Astrocyte (in vitro differentiated cells and primary cell): ENCODE results near the gene PPRC1.

Experiments
- CTCF ChIP-seq: IDR thresholded peaks from 2 replicates; pipeline ENCODE4 v1.5.1; 2011; ENCODE audit warnings: low read depth, mild to moderate bottlenecking, inconsistent platforms, low read length, moderate library complexity; ENCODE audit not compliant: insufficient read depth
- EZH2 ChIP-seq: IDR thresholded peaks from 2 replicates; pipeline ENCODE4 v1.6.1; 2012; ENCODE audit warnings: mild to moderate bottlenecking, low read length, inconsistent platforms; ENCODE audit not compliant: insufficient read depth

- TF ChIP-seq CTCF (no peak), EZH2 (no peak)
Observed at GRCh38 chr10:102141583-102142107, 8.8 kb downstream of the PPRC1 start.
